Astrocyte of the cerebellum (primary cell): ENCODE data around the gene CCT5.
A peak's percentile ranks its signal among the peaks of the same experiment; 100 is the strongest.
"Not testable (repeated sequence)": the region's sequence is repeated elsewhere in the genome, so short reads cannot be mapped to it uniquely, and the experiment has no call there.

Experiments used
- DNase-seq: peaks from one replicate; pipeline ENCODE4 v3.0.0-alpha.2; 2011; ENCODE audit warnings: low read depth
- H3K4me3 ChIP-seq: 2 replicates; pipeline ENCODE4 v1.5.1; 2011; ENCODE audit warnings: mild to moderate bottlenecking, low read depth, low read length, moderate library complexity
- CTCF ChIP-seq: IDR thresholded peaks from 2 replicates; pipeline ENCODE4 v1.5.1; 2012; ENCODE audit warnings: low read length, low read depth, moderate library complexity, mild to moderate bottlenecking; ENCODE audit errors: missing control alignments
- in situ Hi-C: cut with HindIII; loops from 2 replicates; pipeline ENCODE4 v1.10.0; 2017; ENCODE audit warnings: low sequenced_read_pairs

Gene CCT5

GRCh38 chr5:10310066-10310779 lies 60.1 kb downstream of the CCT5 start:
- in situ Hi-C loops, result loop anchor here (5.0 kb wide), 1 partner anchor 68 kb away; no protein-coding TSS in a partner anchor
- no peak for TF ChIP-seq CTCF
- DNase-seq, result peak; percentile 51
- H3K4me3 ChIP-seq, result no peak overlapping the region

- not testable (repeated sequence) for H3K4me3 ChIP-seq, DNase-seq
- in situ Hi-C loops, result loop anchor here (5.0 kb wide), 1 partner anchor 69 kb away; no protein-coding TSS in a partner anchor
Observed at GRCh38 chr5:10310835-10311570, 60.9 kb downstream of the CCT5 start.

GRCh38 chr5:10311595-10312425 lies 61.7 kb downstream of the CCT5 start:
- no peak overlapping the region for H3K4me3 ChIP-seq
- in situ Hi-C loops, result loop anchor here (5.0 kb wide), 1 partner anchor 70 kb away; no protein-coding TSS in a partner anchor
- DNase-seq, result no peak
- TF ChIP-seq CTCF, result no peak

GRCh38 chr5:10315201-10315600 lies 65.1 kb downstream of the CCT5 start:
- in situ Hi-C loops, result no loop called here

More at GRCh38 chr5:10315201-10315600, 65.1 kb downstream of the CCT5 start:
- no peak for TF ChIP-seq CTCF
- no peak for DNase-seq
- no peak overlapping the region for H3K4me3 ChIP-seq
